HG03135 (cell line): Measurements from ENCODE around the gene LENEP.

Experiments used
- ATAC-seq: cut with Tn5 transposase; IDR thresholded peaks from one replicate; pipeline ENCODE4 v1.9.1; 2021; ENCODE audit warnings: mild to moderate bottlenecking, moderate library complexity; ENCODE audit not compliant: unreplicated experiment

LENEP gene, protein sequence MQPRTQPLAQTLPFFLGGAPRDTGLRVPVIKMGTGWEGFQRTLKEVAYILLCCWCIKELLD

DNA sequence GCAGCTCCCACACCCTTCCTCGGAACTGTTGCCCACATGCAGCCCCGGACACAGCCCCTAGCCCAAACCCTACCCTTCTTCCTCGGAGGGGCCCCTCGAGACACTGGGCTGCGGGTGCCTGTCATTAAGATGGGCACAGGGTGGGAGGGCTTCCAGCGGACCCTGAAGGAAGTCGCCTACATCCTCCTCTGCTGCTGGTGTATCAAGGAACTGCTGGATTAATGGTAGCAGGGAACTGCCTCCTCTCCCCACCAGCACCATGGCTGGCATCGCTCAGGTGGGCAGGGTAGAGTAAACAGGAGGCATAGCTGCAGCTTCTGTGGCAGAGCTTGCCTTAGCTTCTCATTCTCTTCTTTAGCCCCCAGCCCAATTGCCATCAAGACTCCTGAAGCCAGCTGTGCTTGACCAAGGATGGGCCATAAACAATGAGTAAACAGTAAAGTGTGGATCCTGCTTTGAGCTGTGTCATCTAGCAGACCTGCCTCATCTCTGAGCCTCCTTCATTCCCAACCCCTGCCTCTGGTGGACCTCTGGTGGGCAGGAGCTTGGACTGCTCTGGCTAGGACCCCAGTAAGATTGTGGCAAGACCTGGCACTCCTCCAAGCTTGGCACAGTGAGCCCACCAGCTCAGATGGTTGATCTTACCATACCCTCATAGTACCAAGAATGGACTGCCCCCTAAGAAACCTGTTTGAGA, at the start of gene LENEP:
Gene LENEP (plus strand): TSS at position 15 of the 697 bp plus-strand sequence. CDS start 22 bp downstream, at position 37.
- no peak for ATAC-seq

DNA sequence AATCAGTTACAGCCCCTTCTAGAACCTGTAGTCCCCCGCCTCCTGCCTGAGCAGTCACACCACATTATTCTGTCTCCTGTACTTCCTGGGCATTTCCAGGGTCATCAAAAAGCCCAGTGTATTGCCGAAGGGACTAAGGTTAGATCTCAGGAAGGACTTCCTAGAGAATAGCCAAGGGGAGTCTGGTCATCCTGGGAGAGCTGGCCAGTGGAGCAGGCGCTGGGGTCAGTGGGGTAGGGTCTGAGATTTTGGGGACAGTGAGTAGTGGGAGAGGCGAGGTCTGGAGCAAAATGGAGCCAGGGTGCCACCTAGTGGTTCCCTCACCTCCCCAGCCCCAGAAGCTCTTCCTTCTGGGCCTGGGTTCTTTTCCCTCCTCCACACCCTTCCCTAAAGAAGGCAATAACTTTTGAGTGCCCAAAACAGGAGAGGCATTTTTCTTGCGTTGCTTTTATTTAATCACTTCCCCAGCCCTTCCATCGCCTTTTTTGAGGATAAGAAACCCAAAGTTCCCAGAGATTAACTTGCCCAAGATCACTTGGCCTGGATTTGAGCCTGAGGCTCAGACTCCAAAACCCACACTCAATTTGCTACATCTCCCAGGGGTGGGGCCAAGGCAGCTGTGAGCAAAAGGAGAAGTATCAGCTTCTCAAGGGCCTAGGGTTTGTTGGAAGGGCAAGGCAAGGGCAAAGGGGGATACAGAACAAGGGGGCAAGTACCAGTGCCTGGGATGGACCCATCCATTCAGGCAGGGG, 49.6 kb upstream of the LENEP start:
- ATAC-seq, result no peak

DNA sequence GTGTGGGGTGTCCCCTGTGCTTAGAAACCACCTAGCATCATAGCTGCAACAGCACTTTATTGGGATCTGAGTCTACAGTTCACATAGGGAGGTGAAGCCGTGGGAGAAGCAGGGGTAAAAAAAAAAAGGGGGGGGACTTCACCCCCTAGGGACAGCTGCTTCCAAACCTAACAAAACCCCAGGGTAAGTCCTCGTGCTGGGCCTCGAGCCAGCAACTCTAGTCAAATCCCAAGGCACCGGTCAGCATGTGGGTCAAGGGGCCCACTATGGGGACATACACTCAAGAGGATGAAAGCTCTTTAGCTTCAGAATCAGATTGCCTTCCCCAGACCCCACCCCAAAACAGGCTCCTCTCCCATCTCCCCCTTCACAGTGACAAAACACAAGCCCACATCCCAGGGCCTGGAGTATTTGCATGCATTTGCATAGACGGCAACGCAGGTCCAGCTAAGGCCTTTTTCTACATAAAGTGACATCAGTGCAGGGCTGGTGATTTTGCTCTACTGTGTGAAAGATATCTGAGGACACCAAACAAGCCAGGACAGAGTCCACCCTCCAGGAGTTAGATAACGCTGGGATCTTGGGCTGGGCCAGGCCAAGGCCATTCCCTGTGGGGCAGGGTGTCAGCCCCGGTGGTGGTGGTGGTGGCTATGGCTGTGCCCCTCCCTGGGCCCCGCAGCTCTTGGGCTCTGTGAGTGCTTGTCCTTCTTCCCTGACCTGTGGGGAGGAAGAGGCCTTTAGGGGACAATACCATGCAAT, 48.8 kb upstream of the LENEP start:
- no peak for ATAC-seq

DNA sequence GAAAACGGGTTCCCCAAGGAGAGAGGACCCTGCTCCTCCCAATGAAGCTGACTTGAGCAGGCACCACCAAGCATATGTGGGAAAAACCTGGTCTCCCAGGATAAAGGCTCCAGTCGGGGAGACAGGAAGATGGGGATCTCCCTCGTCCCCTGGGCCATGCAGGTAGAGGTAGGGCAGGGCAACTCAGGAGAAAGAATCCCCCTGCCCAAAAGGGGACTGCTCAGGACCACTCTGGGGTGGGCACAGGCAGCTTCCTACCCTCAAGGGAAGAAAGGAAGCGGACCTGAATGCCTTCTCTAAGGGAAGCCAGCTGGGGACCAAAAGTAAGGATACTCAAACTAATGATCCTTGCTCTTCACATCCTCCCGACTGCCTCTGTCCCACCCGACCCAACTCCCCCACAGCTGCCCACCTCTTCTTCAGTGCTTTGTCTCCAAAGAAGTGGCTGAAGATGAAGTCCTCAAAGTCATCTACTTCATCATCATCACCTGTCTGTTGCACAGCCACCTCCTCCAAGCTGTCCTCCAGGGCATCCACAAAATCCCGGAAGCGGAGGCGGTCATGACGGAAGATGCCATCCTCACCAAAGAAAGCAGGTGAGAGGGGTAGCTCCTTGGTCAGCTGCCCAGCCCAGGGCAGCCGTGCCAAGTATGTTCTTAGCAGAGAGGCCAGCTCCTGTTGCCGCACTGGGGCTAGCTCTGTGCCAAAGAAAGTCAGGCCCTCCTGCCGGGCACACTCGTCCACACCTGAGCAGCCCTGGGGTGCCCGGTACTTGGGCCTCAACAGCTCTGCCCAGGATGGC, 48.0 kb upstream of the LENEP start:
- no peak for ATAC-seq

DNA sequence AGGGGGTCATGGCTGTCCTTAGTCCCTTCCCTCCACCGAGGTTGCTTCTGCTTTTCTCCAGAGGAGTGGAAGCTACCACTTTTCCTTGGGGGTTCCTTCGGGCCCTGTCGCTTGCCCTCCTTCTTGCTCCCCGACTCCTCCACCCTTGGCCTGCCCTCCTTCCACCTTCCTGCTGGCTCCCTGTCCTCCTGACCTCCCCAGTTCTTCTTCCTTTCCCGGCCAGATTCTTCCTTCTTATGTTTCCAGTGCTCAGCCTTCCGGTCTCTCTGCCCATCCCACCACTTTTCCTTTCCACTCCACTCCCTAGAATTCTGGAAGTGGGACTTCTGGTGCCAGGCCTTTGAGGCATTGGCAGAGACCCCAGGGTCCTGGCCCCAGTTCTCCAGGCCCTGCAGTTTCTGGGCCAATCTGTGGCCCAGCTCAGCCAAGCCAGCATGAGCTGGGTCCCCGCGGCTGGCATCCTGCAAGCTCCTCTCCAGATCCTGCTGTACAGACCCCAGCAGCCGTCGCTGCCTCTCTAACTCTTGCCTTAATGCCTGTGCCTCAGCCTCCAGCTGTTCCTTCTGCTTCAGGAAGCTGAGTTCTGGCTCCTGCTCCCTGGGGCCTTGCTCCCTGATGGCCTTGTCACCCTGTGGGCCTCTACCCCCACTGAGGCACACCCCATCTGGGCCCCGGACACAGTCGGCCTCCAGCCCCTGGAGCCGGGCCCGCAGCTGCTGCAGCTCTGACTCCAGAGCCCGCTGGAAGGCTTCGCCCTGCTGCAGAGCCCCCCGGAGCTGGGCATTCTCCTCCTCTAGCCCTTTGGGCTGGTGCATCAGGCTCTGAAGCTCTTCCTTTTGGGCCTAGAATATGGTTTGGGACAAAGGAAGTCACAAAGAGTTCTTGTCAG, 47.2 kb upstream of the LENEP start:
- no peak for ATAC-seq

DNA sequence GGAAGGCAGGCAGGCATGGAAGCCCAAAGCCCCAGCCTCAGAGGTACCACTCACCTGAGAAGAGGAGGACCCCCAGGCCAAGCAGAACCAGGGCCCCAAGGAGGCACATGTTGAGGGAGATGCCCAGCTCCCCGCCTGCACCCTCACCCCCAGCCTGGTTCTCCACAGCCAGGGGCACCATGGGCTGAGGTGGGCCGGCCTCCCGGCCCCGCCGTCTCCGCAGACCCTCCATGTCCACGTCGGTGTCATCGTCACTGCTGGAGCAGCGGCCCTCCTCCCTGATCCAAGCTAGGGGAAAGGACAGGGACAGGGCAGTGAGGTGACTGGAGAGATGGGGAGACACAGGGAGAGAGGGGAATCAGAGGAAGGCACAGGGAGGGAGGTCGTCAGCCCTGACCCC, 45.3 kb upstream of the LENEP start:
- ATAC-seq, result no peak

DNA sequence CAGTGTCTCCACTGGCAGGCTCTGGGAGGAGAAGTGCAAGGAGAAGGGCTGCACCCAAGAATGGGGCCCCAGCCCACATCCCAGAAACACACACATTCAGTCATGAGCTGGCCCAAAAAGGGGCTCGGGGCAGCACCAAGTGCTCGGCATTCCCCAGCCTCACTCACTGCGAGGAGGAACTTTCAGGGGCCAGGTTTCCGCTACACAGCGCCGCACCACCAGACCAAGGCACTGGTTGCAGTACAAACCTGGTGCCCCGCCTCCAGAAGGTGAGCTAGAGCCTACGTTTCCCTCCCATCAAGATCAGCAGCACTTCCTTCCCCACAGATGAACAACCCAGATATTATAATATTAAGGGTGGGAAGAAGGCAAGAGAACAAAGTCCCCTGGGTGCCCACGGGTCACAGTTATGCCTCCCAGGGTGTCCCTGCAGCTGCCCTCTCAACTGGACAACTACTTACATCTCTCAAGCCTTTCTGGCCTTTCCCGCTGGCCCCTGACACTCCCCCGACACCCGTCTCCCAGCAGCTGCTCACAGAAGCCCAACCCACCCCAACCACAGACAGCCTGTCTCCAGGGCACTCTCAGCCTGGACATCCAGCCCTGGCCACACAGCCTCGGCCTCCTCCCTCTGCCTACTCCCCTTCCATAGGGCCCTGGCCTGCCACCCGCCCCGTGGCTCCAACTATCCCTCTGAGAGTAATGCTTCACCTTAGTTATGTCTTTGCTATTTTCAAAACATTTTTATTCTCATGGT, 41.3 kb upstream of the LENEP start:
- no peak for ATAC-seq

DNA sequence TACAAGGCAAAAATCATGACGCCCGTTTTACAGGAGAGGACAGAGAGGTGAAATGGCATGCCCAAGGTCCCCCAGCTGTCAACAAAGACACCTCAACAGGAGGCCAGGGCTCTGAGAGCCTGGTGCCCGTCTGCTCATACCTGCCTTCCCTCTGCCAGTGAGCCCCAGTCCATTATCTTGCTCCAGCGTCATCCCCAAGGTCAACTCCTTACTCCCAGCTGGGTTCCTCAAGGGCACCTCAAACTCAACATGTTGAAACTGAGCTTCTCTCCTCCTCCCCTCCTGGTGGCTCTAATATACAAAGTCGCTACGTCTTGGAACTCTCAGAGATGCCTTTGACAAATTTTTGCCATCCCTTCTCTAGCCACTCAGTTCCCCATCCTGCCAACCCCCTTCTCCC, 40.7 kb upstream of the LENEP start:
- no peak for ATAC-seq

DNA sequence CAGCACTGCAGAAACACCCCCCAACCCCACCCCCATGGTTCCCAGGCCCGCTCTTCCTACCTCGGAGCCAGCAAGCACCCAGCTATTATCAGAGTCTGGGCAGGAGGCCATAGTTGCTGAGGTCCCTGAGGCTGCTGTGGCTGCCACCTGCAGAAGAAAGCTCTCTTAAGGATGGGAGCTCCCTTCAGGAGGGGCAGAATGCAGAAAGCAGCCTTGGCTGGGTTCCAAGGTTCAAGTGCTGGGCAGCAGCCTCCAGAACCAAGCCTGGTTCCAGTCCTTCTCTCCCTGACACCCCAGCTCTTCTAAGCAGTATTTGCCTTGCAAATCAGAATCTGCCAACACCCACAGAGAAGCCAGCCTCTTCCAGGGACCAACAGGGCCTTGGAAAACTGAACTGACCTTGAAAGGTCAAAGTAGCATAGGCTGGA, 39.8 kb upstream of the LENEP start:
- no peak for ATAC-seq

DNA sequence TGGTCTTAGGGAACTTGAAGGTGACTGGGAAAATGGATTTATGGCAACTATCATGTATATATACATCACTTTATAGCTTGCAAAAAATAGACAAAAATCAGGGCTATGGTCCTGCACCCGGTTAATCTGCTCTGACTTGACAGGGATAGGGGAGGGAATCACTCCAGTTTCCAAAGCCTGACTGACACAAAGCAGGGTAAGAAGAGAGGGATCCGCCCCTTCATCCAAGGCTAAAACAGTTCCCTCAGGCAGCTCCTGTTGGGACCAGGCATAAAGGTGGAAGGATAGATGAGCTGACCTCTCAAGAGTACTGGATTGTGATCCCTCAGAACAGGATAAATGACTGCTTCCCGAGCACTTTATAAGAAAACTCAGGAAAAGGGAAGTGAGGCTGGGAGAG, 38.8 kb upstream of the LENEP start:
- no peak for ATAC-seq

DNA sequence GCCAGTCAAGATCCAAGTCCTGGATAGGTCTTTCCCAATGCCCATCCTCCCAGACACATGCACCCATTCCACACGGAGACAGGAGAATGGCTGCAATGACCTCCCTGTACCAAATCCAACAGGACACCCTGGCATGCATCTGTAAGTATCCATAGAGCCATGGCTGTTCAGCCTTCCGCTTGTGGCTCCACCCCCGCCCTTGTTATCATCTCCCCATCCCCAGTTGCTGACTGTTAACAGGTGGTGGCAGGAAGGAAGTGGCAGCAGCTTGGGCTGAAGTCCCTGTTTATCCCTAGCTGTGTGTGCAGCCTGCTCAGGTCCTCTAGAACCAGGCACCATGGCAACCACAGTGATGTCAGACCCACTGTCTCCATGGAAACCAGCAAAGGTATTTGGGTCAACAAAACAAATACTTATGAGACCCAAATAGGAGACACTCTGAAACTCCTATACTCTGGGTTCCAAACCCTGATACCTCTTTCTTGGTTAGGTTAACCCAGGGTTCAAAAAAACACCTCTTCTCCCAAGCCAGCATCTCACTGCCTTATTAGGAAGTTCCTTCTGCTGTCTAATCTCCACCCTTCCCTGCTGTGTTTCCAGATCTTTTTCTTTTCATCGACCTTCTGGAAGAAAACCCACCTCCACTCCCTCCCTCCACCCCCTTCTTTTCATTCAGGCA, 38.2 kb upstream of the LENEP start:
- ATAC-seq, result peak; percentile 67

DNA sequence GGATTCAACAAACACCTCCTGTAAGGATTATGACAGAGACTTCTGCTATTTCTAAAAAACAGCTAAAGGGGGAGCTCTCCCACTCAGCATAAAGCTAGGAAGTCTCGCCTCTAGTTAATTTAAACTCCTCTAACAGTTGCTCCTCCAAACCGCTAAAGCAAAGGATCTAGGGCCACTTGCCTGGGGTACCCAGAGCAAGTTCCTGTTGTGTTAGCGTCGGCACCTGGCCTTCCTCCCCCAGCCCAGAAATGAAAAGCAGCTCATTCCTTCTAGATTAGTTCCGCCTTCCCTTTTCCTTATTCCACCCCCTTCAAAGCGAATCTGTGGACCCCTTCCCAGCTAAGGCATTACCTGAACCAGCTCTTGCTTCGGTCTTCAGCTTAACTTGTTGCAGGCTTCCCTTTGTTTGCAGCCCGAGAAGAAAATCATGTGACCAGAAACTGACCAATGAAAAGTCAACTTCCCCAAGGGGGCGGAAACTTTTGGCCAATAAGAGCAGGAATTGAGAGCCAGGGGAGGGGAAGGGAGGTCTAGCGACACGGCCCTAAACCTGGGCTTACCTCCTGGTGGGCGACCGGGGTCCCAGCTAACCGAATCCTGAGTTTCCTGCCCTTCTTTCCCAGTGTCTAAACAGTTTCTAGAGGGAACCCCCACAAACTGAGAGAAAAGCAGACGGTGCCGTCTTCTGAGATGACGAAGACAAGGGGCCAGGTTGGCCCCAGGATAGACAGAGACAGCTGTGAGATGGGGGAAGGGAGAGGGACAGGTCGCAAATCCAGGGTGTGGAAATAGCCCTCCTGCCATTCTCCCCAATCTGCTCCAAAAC, 37.5 kb upstream of the LENEP start, which contains the start of gene PBXIP1:
Gene PBXIP1 (minus strand): TSS at position 382 of the 826 bp plus-strand sequence. CDS start 2,378 bp downstream, outside the sequence.
- peak; percentile 52 for ATAC-seq

DNA sequence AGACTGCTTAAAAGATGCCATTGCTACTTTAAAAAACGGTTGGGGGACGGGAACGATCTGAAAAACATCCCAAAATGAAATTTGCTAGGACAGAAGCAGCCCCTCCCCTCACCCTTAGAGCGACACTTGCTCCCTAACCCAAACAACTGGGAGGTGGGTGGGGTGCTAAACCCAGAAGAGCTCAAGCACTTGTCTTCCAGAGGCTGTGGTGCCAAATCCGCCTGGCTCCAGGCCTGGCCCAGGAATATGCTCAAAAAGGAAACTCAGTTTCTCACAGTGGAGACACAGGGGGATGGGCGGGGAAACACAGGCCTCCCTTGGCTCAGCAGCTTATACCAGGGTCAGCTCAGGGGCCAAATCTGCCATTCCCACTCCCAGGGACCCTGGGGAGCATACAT, 36.8 kb upstream of the LENEP start:
- no peak for ATAC-seq

DNA sequence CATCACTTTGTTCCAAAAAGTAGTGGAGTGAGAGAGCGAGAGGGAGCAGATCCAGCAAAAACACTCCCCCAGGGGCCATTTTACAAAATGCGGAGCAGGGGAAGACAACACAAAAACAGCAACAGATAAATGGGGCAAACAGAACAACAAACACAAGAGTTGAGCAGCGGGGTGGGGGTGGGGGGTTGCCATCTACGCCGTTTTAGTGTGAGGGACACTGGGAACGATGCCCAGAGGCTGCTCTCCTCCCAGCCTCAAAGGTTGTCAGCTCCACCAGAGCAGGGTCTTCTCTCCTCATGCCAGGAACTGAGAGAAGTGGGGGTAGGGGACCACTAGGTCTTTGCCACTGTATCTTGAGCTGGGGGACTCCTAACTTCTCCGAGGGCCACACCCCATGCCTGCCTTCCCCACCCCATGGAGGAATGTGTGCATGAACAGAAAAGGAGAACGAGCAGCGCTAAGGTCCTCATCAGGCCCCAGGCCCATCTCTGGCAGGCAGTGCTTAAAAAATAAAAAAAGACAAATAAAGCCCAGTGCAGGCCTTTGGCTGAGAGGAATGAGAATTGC, 36.2 kb upstream of the LENEP start:
- no peak for ATAC-seq

DNA sequence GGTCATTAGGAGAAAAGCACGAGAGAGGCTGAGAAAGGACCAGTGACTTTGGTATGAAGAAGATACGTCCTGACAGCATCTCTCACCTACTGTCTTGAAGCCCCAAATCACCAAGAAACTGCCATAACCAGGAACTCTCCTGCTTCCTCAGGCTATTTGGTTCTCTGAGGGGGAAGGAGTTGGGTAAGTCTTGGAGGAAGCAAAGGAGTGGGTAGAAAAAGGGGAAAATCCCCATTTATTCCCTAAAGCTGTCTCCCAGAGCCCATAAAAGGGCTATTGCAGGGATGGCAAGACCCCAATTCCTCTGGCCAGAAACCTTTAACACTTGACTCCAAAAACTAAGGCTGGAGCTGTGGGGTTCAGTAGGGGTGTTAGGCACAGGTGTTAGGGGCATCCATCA, 35.4 kb upstream of the LENEP start:
- no peak for ATAC-seq

DNA sequence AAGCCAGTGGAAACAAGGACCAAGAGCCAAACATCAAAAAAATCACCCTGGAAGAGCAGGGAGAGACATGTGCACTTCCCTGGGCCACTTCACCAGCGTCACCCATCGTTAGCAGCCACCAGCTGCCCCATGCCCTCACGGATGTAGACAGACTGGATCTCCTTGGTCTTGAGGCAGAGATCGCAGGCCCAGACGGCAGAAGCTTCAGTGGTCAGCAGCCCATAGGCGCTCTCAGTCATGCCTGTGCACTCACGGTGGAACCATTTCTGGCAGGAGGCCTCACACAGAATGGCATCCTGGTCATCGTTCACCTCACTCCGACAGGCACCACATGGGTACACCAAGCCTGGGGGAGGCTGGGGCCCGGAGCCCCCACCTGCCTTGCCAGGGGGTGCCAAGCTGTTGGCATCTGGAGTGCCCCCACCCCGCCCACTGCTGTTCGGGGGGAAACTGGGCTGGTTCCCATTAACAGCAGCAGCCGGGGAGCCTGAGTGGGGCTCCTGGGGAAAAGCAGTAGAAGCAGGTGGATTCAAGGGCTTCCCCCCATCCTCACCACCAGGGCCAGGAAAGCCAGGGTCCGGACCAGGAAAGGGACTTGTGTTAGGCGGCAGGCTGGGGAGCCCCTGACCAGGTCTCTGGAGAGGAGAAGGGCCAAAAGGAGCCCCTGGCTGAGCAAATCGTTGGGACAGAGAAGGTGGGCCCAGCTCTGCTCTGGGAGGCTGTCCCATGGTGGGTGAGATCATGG, 34.5 kb upstream of the LENEP start:
- no peak for ATAC-seq

DNA sequence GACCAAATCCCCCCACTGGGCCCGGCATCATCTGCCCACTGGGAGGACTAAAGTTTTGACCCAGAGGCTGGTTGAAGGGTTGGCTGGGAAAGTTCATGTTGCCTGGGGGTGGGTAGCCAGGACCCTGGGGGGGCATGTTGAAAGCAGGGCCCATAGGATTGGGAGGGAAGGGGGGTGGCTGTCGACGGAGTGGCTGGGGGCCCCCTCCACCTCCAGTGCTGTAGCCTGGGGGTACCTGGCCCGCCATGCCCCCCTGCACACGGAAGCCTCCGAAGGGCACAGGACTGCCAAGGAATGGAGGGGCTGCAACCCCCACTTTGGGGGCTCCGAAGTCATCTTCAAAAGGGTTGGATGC, 34.0 kb upstream of the LENEP start:
- ATAC-seq, result no peak
